Measurements from ENCODE around the gene TP53I13.

TP53I13 gene

GRCh38 chr17:29561554-29562517 lies 6.7 kb upstream of the TP53I13 start:
- no peak overlapping the region for H3K27ac ChIP-seq

GRCh38 chr17:29562615-29563014 lies 5.9 kb upstream of the TP53I13 start:
- no peak overlapping the region for H3K27ac ChIP-seq
- no peak for TF ChIP-seq CTCF (conservative IDR thresholded peaks at IDR 0.05)

More at GRCh38 chr17:29561554-29562517, 6.7 kb upstream of the TP53I13 start:
- no peak for TF ChIP-seq CTCF (conservative IDR thresholded peaks at IDR 0.05)

- H3K27ac ChIP-seq = no peak overlapping the region
- no peak for TF ChIP-seq CTCF (conservative IDR thresholded peaks at IDR 0.05)
Observed at GRCh38 chr17:29563816-29564215, 4.7 kb upstream of the TP53I13 start.

GRCh38 chr17:29565643-29566472 lies 2.6 kb upstream of the TP53I13 start:
- H3K27ac ChIP-seq = peak overlapping the region; percentile 89

DNA sequence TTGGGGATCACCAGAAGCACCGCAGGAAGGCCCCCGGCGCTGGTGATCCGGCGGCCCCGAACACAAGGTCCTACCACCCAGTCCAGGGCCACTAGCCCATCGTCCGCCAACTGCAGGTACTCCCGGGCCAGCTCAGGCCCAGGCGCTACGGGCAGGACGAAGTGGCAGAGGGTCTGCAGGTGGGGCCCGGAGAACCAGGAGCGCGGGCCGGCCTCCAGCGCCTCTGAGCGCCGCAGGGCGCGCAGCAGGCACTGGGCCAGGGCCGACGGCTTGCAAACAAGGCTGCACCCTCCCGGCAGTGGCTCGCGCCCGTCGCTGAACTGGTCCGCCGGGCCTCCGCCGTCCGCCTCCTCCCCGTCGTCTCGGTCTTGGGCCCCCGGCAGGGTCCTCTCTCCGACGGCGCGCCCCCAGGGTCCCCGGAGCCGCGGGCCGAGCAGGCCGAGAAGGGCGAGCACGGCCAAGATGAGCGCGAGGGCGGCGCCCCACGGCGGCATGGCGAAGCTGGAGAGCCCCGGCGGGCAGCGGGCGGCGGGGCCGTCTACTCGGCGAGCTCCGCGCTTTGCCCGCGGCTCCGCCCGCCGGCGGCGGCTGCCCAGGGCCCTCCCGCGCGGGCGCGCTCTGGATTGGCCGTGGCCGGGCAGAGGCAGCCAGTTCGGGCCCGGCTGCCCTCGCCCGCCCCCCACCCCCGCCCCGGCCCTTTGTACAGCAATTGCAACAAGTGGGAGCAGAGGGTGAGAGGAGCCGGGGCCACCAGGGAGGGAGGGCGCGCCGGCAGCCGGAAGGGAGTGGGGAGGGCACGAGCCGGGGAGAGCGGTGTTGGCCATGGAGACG lies 1.8 kb upstream of the TP53I13 start, which contains the start of gene ABHD15:
Gene ABHD15 (minus strand): TSS at position 565 of the 831 bp plus-strand sequence. CDS start 71 bp downstream, at position 494.
- H3K27ac ChIP-seq = peak within 1 kb of the TSS; percentile 89
- TF ChIP-seq CTCF (conservative IDR thresholded peaks at IDR 0.05) = peak; percentile 18; the same call in 1 of the 2 replicates

More at GRCh38 chr17:29565643-29566472, 2.6 kb upstream of the TP53I13 start:
- TF ChIP-seq CTCF (conservative IDR thresholded peaks at IDR 0.05) = no peak

- no peak for TF ChIP-seq CTCF (conservative IDR thresholded peaks at IDR 0.05)
- peak overlapping the region; percentile 89 for H3K27ac ChIP-seq
Observed at GRCh38 chr17:29567304-29567553, 1.3 kb upstream of the TP53I13 start.
